Thyroid gland (tissue), 4 donors: Measurements from ENCODE around the gene MNX1.

Experiments
- POLR2A ChIP-seq, 2 donors: fragments of 450-650 bp; IDR thresholded peaks; one replicate each; pipeline ENCODE4 v1.6.1; 2017; ENCODE audit warnings: antibody characterized with exemption in 2 of 2, mild to moderate bottlenecking in 2 of 2, moderate library complexity in 1 of 2
- TF ChIP-seq, protein P1 (sequence below), 6 experiments: fragments of 200-600 bp in 3 of 6; fragments of 450-650 bp in 3 of 6; sonication (generic) in 3 of 6; IDR thresholded peaks; one replicate each; pipeline ENCODE4 v1.5.1; 2016 to 2019; ENCODE audit warnings: antibody characterized with exemption in 6 of 6, mild to moderate bottlenecking in 2 of 6, inconsistent platforms in 1 of 6, moderate library complexity in 1 of 6

DNA sequence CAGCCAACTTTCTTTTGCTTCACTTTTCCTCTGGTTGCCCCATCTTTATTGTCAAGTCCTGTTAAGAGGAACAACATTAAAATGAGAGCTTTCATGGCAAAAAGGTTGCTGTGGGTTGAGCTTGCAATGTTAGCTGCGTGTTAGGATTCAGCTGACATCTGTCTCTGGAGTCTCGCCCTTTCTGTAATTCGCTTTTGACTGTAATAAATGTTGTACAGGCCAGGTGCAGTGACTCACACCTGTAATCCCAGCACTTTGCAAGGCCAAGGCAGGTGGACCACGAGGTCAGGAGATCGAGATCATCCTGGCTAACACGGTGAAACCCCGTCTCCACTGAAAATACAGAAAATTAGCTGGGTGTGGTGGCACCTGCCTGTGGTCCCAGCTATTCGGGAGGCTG lies 24.1 kb downstream of the MNX1 start:
- TF ChIP-seq, protein P1, sequence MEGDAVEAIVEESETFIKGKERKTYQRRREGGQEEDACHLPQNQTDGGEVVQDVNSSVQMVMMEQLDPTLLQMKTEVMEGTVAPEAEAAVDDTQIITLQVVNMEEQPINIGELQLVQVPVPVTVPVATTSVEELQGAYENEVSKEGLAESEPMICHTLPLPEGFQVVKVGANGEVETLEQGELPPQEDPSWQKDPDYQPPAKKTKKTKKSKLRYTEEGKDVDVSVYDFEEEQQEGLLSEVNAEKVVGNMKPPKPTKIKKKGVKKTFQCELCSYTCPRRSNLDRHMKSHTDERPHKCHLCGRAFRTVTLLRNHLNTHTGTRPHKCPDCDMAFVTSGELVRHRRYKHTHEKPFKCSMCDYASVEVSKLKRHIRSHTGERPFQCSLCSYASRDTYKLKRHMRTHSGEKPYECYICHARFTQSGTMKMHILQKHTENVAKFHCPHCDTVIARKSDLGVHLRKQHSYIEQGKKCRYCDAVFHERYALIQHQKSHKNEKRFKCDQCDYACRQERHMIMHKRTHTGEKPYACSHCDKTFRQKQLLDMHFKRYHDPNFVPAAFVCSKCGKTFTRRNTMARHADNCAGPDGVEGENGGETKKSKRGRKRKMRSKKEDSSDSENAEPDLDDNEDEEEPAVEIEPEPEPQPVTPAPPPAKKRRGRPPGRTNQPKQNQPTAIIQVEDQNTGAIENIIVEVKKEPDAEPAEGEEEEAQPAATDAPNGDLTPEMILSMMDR (IDR thresholded peaks at IDR 0.05), result no peak
- TF ChIP-seq POLR2A (IDR thresholded peaks at IDR 0.05), result no peak
